H1 (cell line): ENCODE data around the gene JMJD1C. TPM values are rescaled to one million over a fixed set of nuclear protein-coding genes. Genes with fewer than 3 reads are reported as not detected.

Experiments
- CTCF ChIA-PET: fragments of 300-600 bp; sonication (Branson Sonifier 250); formaldehyde crosslinking; loops from one replicate; lab custom pipeline; 2021; ENCODE audit not compliant: partially characterized antibody; lab: Charles Lee
- POLR2A ChIA-PET: fragments of 300-600 bp; sonication (Branson Sonifier 250); formaldehyde crosslinking; loops from one replicate; lab custom pipeline; 2021; ENCODE audit warnings: inconsistent platforms; ENCODE audit not compliant: partially characterized antibody; lab: Charles Lee
- DNase-seq, 2 experiments: peaks; one replicate each; pipeline versions ENCODE4 v3.0.0 to v3.0.0-alpha.2; 2010 to 2022; ENCODE audit warnings: low spot score in 2 of 2, low read depth in 1 of 2, mixed read lengths in 1 of 2
- FAIRE-seq: peaks from 2 replicates; lab custom pipeline; 2011; peaks lifted over from hg19 to GRCh38; lab: Jason Lieb, UNC
- H2AFZ ChIP-seq: 2 replicates; pipeline ENCODE4 v1.8.1; 2012; ENCODE audit warnings: low read length, inconsistent platforms
- H2AK5ac ChIP-seq: 2 replicates; pipeline ENCODE4 v1.6.1; 2013; ENCODE audit warnings: low read depth, low read length
- H2BK120ac ChIP-seq: replicated peaks from 2 replicates; pipeline ENCODE3; 2013; ENCODE audit warnings: low read depth, low read length, inconsistent platforms
- H2BK12ac ChIP-seq: 2 replicates; pipeline ENCODE4 v1.6.1; 2013; ENCODE audit warnings: low read depth, low read length
- H2BK15ac ChIP-seq: 2 replicates; pipeline ENCODE4 v1.6.1; 2013; ENCODE audit warnings: low read length
- H2BK20ac ChIP-seq: 2 replicates; pipeline ENCODE4 v1.6.1; 2013; ENCODE audit warnings: low read length
- H2BK5ac ChIP-seq: 2 replicates; pipeline ENCODE4 v1.6.1; 2013; ENCODE audit warnings: low read depth, low read length
- H3K14ac ChIP-seq: 2 replicates; pipeline ENCODE4 v1.6.1; 2013; ENCODE audit warnings: inconsistent platforms; ENCODE audit not compliant: insufficient read length
- H3K18ac ChIP-seq: 2 replicates; pipeline ENCODE4 v1.6.1; 2013; ENCODE audit warnings: low read length; ENCODE audit errors: extremely low read depth
- H3K23ac ChIP-seq: 2 replicates; pipeline ENCODE4 v1.6.1; 2013; ENCODE audit warnings: inconsistent platforms; ENCODE audit not compliant: insufficient read length
- H3K23me2 ChIP-seq: 2 replicates; pipeline ENCODE4 v1.6.1; 2013; ENCODE audit warnings: low read depth, low read length
- H3K27ac ChIP-seq: 2 replicates; pipeline ENCODE4 v1.6.1; 2011; ENCODE audit warnings: low read depth, low read length, inconsistent platforms
- H3K27me3 ChIP-seq, 4 experiments: replicated peaks in 1 of 4; 1 replicate in 1 of 4; 2 replicates in 3 of 4; pipeline versions ENCODE4 v1.6.1 to v1.8.1; 2011 to 2013; ENCODE audit warnings: low read length in 3 of 4, mild to moderate bottlenecking in 3 of 4, inconsistent platforms in 2 of 4, mixed read lengths in 2 of 4, moderate library complexity in 1 of 4; ENCODE audit not compliant: control insufficient read depth in 3 of 4, insufficient read depth in 3 of 4; ENCODE audit errors: extremely low read depth in 1 of 4
- H3K36me3 ChIP-seq, 4 experiments: 2 replicates each; pipeline versions ENCODE4 v1.6.1 to v1.8.1; 2011 to 2013; ENCODE audit warnings: mild to moderate bottlenecking in 4 of 4, low read length in 3 of 4, moderate library complexity in 2 of 4, control low read depth in 1 of 4, inconsistent platforms in 1 of 4; ENCODE audit not compliant: insufficient read depth in 4 of 4, control insufficient read depth in 2 of 4
- H3K4ac ChIP-seq: replicated peaks from 2 replicates; pipeline ENCODE3; 2013; ENCODE audit warnings: low read length, low read depth, mixed read lengths, inconsistent platforms; ENCODE audit not compliant: insufficient read length
- H3K4me1 ChIP-seq, 4 experiments: replicated peaks in 1 of 4; 1 replicate in 1 of 4; 2 replicates in 3 of 4; pipeline versions ENCODE4 v1.6.1 to v1.8.1; 2011 to 2013; ENCODE audit warnings: low read length in 3 of 4, inconsistent platforms in 2 of 4, mixed read lengths in 1 of 4; ENCODE audit not compliant: insufficient read depth in 4 of 4, control insufficient read depth in 3 of 4
- H3K4me2 ChIP-seq, 2 experiments: 2 replicates each; pipeline versions ENCODE4 v1.6.1 to v1.8.1; 2011 to 2013; ENCODE audit warnings: low read depth in 2 of 2, low read length in 2 of 2, control low read depth in 1 of 2, inconsistent platforms in 1 of 2, mild to moderate bottlenecking in 1 of 2; ENCODE audit not compliant: insufficient read depth in 1 of 2
- H3K4me3 ChIP-seq, 4 experiments: fragments of 200-600, 300-600 bp in 1 of 4; sonication (generic), shearing (Covaris generic), sonication (Bioruptor Twin) in 1 of 4; 2 replicates each; pipeline versions ENCODE4 v1.5.1 to v1.8.1; 2011 to 2016; ENCODE audit warnings: low read length in 4 of 4, low read depth in 3 of 4, control low read depth in 2 of 4, inconsistent platforms in 2 of 4, mild to moderate bottlenecking in 2 of 4, mixed read lengths in 1 of 4, moderate library complexity in 1 of 4; ENCODE audit not compliant: insufficient read depth in 2 of 4; ENCODE audit errors: extremely low read depth in 1 of 4
- H3K56ac ChIP-seq: replicated peaks from 2 replicates; pipeline ENCODE3; 2013; ENCODE audit warnings: low read depth, mild to moderate bottlenecking, mixed read lengths, low read length, inconsistent platforms; ENCODE audit not compliant: insufficient read length
- H3K79me1 ChIP-seq: 2 replicates; pipeline ENCODE4 v1.6.1; 2013; ENCODE audit warnings: low read depth, low read length, control low read depth
- H3K79me2 ChIP-seq, 2 experiments: 2 replicates each; pipeline versions ENCODE4 v1.6.1 to v1.8.1; 2012 to 2013; ENCODE audit warnings: low read length in 2 of 2, mild to moderate bottlenecking in 2 of 2, inconsistent platforms in 1 of 2; ENCODE audit not compliant: insufficient read depth in 2 of 2, control insufficient read depth in 1 of 2
- H3K9ac ChIP-seq, 4 experiments: replicated peaks in 1 of 4; 1 replicate in 1 of 4; 2 replicates in 3 of 4; pipeline versions ENCODE4 v1.6.1 to v1.8.1; 2011 to 2013; ENCODE audit warnings: low read depth in 3 of 4, low read length in 3 of 4, control low read depth in 2 of 4, mild to moderate bottlenecking in 2 of 4, moderate library complexity in 2 of 4, inconsistent platforms in 1 of 4; ENCODE audit errors: extremely low read depth in 1 of 4
- H3K9me3 ChIP-seq, 2 experiments: 2 replicates each; pipeline versions ENCODE4 v1.6.1 to v1.8.1; 2012 to 2013; ENCODE audit warnings: mild to moderate bottlenecking in 2 of 2, moderate library complexity in 2 of 2, control low read depth in 1 of 2, inconsistent platforms in 1 of 2, low read depth in 1 of 2, low read length in 1 of 2, mixed read lengths in 1 of 2; ENCODE audit not compliant: insufficient read depth in 2 of 2
- H4K20me1 ChIP-seq, 2 experiments: replicated peaks in 1 of 2; 2 replicates each; pipeline versions ENCODE3 to v1.8.1; 2011 to 2013; ENCODE audit warnings: inconsistent platforms in 2 of 2, low read length in 2 of 2, mild to moderate bottlenecking in 1 of 2; ENCODE audit not compliant: insufficient read depth in 2 of 2, control insufficient read depth in 1 of 2
- H4K5ac ChIP-seq: 2 replicates; pipeline ENCODE4 v1.6.1; 2013; ENCODE audit warnings: low read length, low read depth, mixed read lengths, inconsistent platforms; ENCODE audit not compliant: insufficient read length
- H4K8ac ChIP-seq: 2 replicates; pipeline ENCODE4 v1.8.0; 2013; ENCODE audit warnings: mild to moderate bottlenecking, moderate library complexity, low read length, inconsistent platforms; ENCODE audit not compliant: insufficient read depth; ENCODE audit errors: extremely low read depth
- H4K91ac ChIP-seq: replicated peaks from 2 replicates; pipeline ENCODE3; 2013; ENCODE audit warnings: low read length, mixed read lengths, inconsistent platforms; ENCODE audit not compliant: insufficient read length
- CHD1 ChIP-seq: IDR thresholded peaks from 2 replicates; pipeline ENCODE4 v1.6.1; 2012; ENCODE audit warnings: low read depth, low read length, improper control_type of control experiment
- CHD2 ChIP-seq: IDR thresholded peaks from 2 replicates; pipeline ENCODE4 v1.6.1; 2012; ENCODE audit warnings: low read length, improper control_type of control experiment
- KDM4A ChIP-seq: IDR thresholded peaks from one replicate; pipeline ENCODE4 v1.7.1; 2012; ENCODE audit warnings: low read depth, mild to moderate bottlenecking, moderate library complexity, low read length, inconsistent platforms; ENCODE audit not compliant: severe bottlenecking
- POLR2AphosphoS5 ChIP-seq: IDR thresholded peaks from 2 replicates; pipeline ENCODE4 v1.6.1; 2011; ENCODE audit warnings: low read depth, low read length
- POU5F1 ChIP-seq: IDR thresholded peaks from 2 replicates; pipeline ENCODE4 v1.6.1; 2011; ENCODE audit warnings: low read depth, mild to moderate bottlenecking, low read length, moderate library complexity
- RAD21 ChIP-seq, 2 experiments: IDR thresholded peaks in 1 of 2; conservative IDR thresholded peaks in 1 of 2; 2 replicates each; pipeline ENCODE4 v1.6.1; 2011; ENCODE audit warnings: low read depth in 2 of 2, low read length in 2 of 2, improper control_type of control experiment in 1 of 2, inconsistent platforms in 1 of 2, mild to moderate bottlenecking in 1 of 2, moderate library complexity in 1 of 2
- RXRA ChIP-seq: IDR thresholded peaks from 2 replicates; pipeline ENCODE4 v1.6.1; 2011; ENCODE audit warnings: low read depth, mild to moderate bottlenecking, low read length, moderate library complexity; ENCODE audit not compliant: insufficient read depth
- SIN3A ChIP-seq, 2 experiments: IDR thresholded peaks in 1 of 2; conservative IDR thresholded peaks in 1 of 2; 2 replicates each; pipeline ENCODE4 v1.6.1; 2011 to 2012; ENCODE audit warnings: low read length in 2 of 2, improper control_type of control experiment in 1 of 2, low read depth in 1 of 2, mild to moderate bottlenecking in 1 of 2
- SIX5 ChIP-seq: IDR thresholded peaks from 2 replicates; pipeline ENCODE4 v1.6.1; 2011; ENCODE audit warnings: mild to moderate bottlenecking, low read depth, low read length
- SP1 ChIP-seq: IDR thresholded peaks from 2 replicates; pipeline ENCODE4 v1.6.1; 2011; ENCODE audit warnings: low read depth, low read length
- TEAD4 ChIP-seq: IDR thresholded peaks from 2 replicates; pipeline ENCODE4 v1.6.1; 2012; ENCODE audit warnings: low read depth, low read length, inconsistent platforms, mixed read lengths
- WGBS, 2 experiments: shearing (Covaris generic) in 1 of 2; methylation state at CpG; one replicate each; pipeline versions ENCODE4 v1.1.6 to v1.1.7; 2013 to 2015; ENCODE audit warnings: low lambda C conversion rate in 2 of 2, mixed read lengths in 2 of 2, inconsistent platforms in 1 of 2, low coverage in 1 of 2, missing lambda C conversion rate in 1 of 2; ENCODE audit not compliant: insufficient replicate concordance in 2 of 2, insufficient coverage in 1 of 2, insufficient read length in 1 of 2; ENCODE audit errors: extremely low coverage in 1 of 2, missing lambda C conversion rate in 1 of 2; 5-methylcytosine and 5-hydroxymethylcytosine counted together
- polyA plus RNA-seq, 7 experiments: library from polyadenylated mRNA; depleted of rRNA in 3 of 7; stranded (reverse) in 5 of 7; unstranded in 2 of 7; fragments of >200 nt in 5 of 7; fragments of 200-250 nt in 2 of 7; gene quantifications; 1 replicate in 5 of 7; 2 replicates in 1 of 7; 4 replicates in 1 of 7; pipeline versions ENCODE4 v1.2.1 to v1.2.3, GENCODE V29; 2011 to 2013; ENCODE audit warnings: missing spikeins in 2 of 7, mixed read lengths in 2 of 7
- total RNA-seq: library from RNA; stranded (reverse); fragmentation: NEBNext Ultra II Directional; extraction: Animal tissue kit (Norgen Biotek cat#: 25700); gene quantifications from 2 replicates; pipeline ENCODE4 v1.2.1, GENCODE V29; 2021

The JMJD1C gene
- total and polyA plus RNA-seq, 2 of the 8 experiments (the other 6 are each of a cell fraction or from before 2014, with no cell fraction given), result 54.5 to 210 TPM

GRCh38 chr10:63133056-63133820 lies 332.5 kb downstream of the JMJD1C start, which contains the start of gene NRBF2:
TSS of gene NRBF2 (plus strand) at chr10:63133328. CDS start at chr10:63133471, 143 bp downstream.
- H3K4me1 ChIP-seq, result no peaks in the 10 kb centered on the region; a peak in 1 of 7 replicates
- H3K9me3 ChIP-seq, result peaks cover 0 to 4% of the 10 kb centered on the region in 2 experiments; a peak in 1 of 4 replicates
- peak within 1 kb of the TSS; percentile 63 for H3K56ac ChIP-seq
- no peaks in the 10 kb centered on the region for H3K27me3 ChIP-seq
- H2AFZ ChIP-seq, result peak within 1 kb of the TSS; percentile 30
- 0 out of 2 replicates have a peak within 1 kb of the TSS, but pooled peaks have one; percentile 16 for H2BK15ac ChIP-seq
- H3K18ac ChIP-seq, result peak within 1 kb of the TSS; percentile 79; the same call in 1 of the 2 replicates
- H2BK120ac ChIP-seq, result no peak within 1 kb of the TSS
- WGBS, 2 experiments, result 2% methylated on average over 55 of the region's 55 CpGs; no CpG with 5 or more reads in 1 of the 2 experiments
- peak within 1 kb of the TSS; percentile 93; the same call in 1 of the 2 replicates for H2BK5ac ChIP-seq
- H3K23ac ChIP-seq, result no peak within 1 kb of the TSS
- peak; percentile 81 for FAIRE-seq
- peak; percentile 94 to 97 for DNase-seq
- H3K4me2 ChIP-seq, result peak within 1 kb of the TSS; percentile 56 to 83
- no peak within 1 kb of the TSS for H2BK20ac ChIP-seq
- H3K36me3 ChIP-seq, result no peaks in the 10 kb centered on the region
- H3K27ac ChIP-seq, result peak within 1 kb of the TSS; percentile 64; the same call in 1 of the 2 replicates
- H3K9ac ChIP-seq, result peak within 1 kb of the TSS; percentile 73 to 90 (median 80)
- H3K79me2 ChIP-seq, result peaks cover 16 to 47% of the 10 kb centered on the region in 2 experiments
- H4K8ac ChIP-seq, result peak within 1 kb of the TSS; percentile 19; the same call in 1 of the 2 replicates
- H4K20me1 ChIP-seq, result peaks cover 0 to 3% of the 10 kb centered on the region in 2 experiments
- H2AK5ac ChIP-seq, result no peak within 1 kb of the TSS
- H3K14ac ChIP-seq, result no peak within 1 kb of the TSS
- H3K79me1 ChIP-seq, result no peaks in the 10 kb centered on the region
- H2BK12ac ChIP-seq, result peak within 1 kb of the TSS; percentile 75; the same call in 1 of the 2 replicates
- H4K5ac ChIP-seq, result peak within 1 kb of the TSS; percentile 49
- H3K23me2 ChIP-seq, result peaks cover 6% of the 10 kb centered on the region; the same call in 1 of the 2 replicates
- H3K4me3 ChIP-seq, result peak within 1 kb of the TSS; percentile 68 to 92 (median 76)
- H3K4ac ChIP-seq, result no peak within 1 kb of the TSS
- H4K91ac ChIP-seq, result peak within 1 kb of the TSS; percentile 62
- POLR2A ChIA-PET, result interaction anchor here (0.7 to 3.2 kb wide), 7 partner anchors 12 to 329 kb away, joined by 3 to 19 read pairs (median 4); partner anchors contain the start of gene ADO
- CTCF ChIA-PET, result interaction anchor here (0.5 to 1.8 kb wide), 13 partner anchors 9 to 523 kb away, joined by 3 to 9 read pairs (median 4); no protein-coding TSS in a partner anchor
- peak in 1 of 2 experiments; percentile 58; a peak in 1 of 4 replicates for TF ChIP-seq SIN3A (conservative IDR thresholded peaks at IDR 0.05 in 1 of 2, IDR thresholded peaks at IDR 0.05 in 1 of 2; ENCODE audit: low read depth in 1 of 2, low read length in 2 of 2)
- TF ChIP-seq CHD1, result no peak
- TF ChIP-seq SIX5, result no peak
- TF ChIP-seq POU5F1, result no peak
- TF ChIP-seq RAD21 (IDR thresholded peaks at IDR 0.05 in 1 of 2, conservative IDR thresholded peaks at IDR 0.05 in 1 of 2; ENCODE audit: low read depth in 2 of 2, low read length in 2 of 2), result no peak
- TF ChIP-seq RXRA, result no peak
- TF ChIP-seq SP1, result peak; percentile 59; the same call in 1 of the 2 replicates
- no peak; the same call in 1 of the 2 replicates for TF ChIP-seq TEAD4
- no peak for TF ChIP-seq KDM4A
- TF ChIP-seq POLR2AphosphoS5, result peak; percentile 93
- TF ChIP-seq CHD2, result peak; percentile 99
